Measurements from ENCODE around the gene GDA.

GDA gene

GRCh38 chr9:72129271-72130156, 19.7 kb upstream of the GDA start:
- DNase-seq (ENCODE audit: extremely low read depth, low read depth), result no peak
- TF ChIP-seq, protein P1, sequence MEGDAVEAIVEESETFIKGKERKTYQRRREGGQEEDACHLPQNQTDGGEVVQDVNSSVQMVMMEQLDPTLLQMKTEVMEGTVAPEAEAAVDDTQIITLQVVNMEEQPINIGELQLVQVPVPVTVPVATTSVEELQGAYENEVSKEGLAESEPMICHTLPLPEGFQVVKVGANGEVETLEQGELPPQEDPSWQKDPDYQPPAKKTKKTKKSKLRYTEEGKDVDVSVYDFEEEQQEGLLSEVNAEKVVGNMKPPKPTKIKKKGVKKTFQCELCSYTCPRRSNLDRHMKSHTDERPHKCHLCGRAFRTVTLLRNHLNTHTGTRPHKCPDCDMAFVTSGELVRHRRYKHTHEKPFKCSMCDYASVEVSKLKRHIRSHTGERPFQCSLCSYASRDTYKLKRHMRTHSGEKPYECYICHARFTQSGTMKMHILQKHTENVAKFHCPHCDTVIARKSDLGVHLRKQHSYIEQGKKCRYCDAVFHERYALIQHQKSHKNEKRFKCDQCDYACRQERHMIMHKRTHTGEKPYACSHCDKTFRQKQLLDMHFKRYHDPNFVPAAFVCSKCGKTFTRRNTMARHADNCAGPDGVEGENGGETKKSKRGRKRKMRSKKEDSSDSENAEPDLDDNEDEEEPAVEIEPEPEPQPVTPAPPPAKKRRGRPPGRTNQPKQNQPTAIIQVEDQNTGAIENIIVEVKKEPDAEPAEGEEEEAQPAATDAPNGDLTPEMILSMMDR (IDR thresholded peaks at IDR 0.05; ENCODE audit: low read depth, low read length), result no peak

DNA sequence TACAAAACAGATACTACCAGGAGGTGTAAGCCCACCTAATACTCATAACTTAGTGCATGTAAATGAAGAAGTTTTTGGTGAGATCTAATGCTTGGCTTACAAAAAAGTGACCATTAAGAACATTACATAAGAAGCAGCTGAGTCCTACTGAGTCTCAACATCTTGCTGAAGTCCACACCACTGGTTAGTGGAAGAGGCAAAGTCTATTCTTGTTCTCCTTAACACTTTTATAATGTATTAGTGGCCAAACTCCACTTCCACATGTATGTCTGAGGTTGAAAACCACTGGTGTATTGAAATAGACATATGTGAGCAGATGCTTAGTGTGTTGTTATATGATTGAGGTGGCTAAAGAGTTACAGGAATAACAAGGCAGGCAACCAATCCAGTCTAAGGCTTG, 18.9 kb upstream of the GDA start:
- DNase-seq (ENCODE audit: extremely low read depth, low read depth), result no peak
- TF ChIP-seq, protein P1 (IDR thresholded peaks at IDR 0.05; ENCODE audit: low read depth, low read length), result no peak

DNA sequence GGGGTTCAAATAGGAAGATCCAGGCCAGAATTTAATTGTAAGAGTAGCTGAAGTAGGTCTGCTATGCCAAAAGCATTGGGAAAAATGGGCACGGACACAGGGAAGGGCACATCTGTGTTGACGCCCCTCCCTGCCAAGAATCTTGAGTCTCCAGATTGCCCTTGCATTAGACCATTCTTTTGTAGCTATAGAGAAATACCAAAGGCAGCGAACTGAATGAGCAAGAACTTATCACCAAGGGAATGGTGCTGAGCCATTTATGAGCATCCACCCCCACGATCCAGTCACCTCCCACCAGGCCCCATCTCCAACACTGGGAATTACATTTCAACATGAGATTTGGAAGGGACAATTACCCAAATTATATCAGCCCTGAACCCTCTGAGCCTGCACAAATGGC, 18.0 kb upstream of the GDA start:
- TF ChIP-seq, protein P1 (IDR thresholded peaks at IDR 0.05; ENCODE audit: low read depth, low read length), result no peak
- no peak for DNase-seq (ENCODE audit: extremely low read depth, low read depth)

GRCh38 chr9:72132052-72132451, 17.2 kb upstream of the GDA start:
- DNase-seq (ENCODE audit: extremely low read depth, low read depth), result no peak
- TF ChIP-seq, protein P1 (IDR thresholded peaks at IDR 0.05; ENCODE audit: low read depth, low read length), result no peak

GRCh38 chr9:72133365-72134035, 15.7 kb upstream of the GDA start:
- TF ChIP-seq, protein P1 (IDR thresholded peaks at IDR 0.05; ENCODE audit: low read depth, low read length), result no peak

DNA sequence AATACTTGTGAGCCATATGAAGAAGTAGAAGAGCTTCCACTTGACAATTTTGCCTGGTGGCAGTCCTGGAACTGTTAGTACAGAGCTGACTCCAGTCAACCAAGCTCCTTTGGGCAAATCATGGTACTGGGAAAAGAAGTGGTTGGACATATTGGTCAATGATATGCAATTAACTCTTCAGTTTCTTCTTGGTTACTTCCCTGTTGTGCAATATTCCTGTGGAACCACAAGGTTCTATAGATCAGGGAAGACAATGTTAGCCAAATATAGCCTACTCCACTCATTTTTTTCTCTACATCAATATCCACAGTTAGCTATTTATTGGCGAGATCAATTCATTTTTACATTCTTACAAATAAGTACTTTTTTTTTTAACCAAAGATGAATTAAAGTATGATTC, 14.4 kb upstream of the GDA start:
- TF ChIP-seq, protein P1 (IDR thresholded peaks at IDR 0.05; ENCODE audit: low read depth, low read length), result no peak
- DNase-seq (ENCODE audit: extremely low read depth, low read depth), result no peak

More at GRCh38 chr9:72133365-72134035, 15.7 kb upstream of the GDA start:
- DNase-seq (ENCODE audit: extremely low read depth, low read depth), result no peak
